ENCODE measurements around the gene KRT33B. TPM values are rescaled to one million over a fixed set of nuclear protein-coding genes. Genes with fewer than 3 reads are reported as not detected.
"Not testable (repeated sequence)": the region's sequence is repeated elsewhere in the genome, so short reads cannot be mapped to it uniquely, and the experiment has no call there.

The KRT33B gene
- total and polyA plus RNA-seq, 2 of the 4 experiments (the other 2 are of a cell fraction): 0.18 to 0.22 TPM

GRCh38 chr17:41382394-41382793 lies 12.8 kb upstream of the KRT33B start:
- no TSS peak for BruUV-seq (replicated peaks)
- Histone ChIP-seq H4K20me1 (ENCODE audit: insufficient read depth, low read length) (no peaks in the 10 kb centered on the region), H4K8ac (ENCODE audit: low read depth in 2 of 2, low read length in 2 of 2) (peak overlapping the region; percentile 79 to 85), H3K18ac (ENCODE audit: low read depth, low read length) (peak overlapping the region; percentile 71; the same call in 1 of the 2 replicates), H2BK120ac (ENCODE audit: low read depth, low read length) (peak overlapping the region; percentile 90), H3K79me1 (ENCODE audit: low read depth in 1 of 2, low read length in 2 of 2) (no peaks in the 10 kb centered on the region; a peak in 1 of 4 replicates), H3K9me1 (ENCODE audit: insufficient read depth, low read length) (peaks cover 27% of the 10 kb centered on the region), H3K9ac (ENCODE audit: low read depth, low read length) (no peak overlapping the region), H3K4me3 (ENCODE audit: insufficient read depth, low read depth, low read length) (no peak overlapping the region), H2BK5ac (ENCODE audit: low read depth, low read length, poor library complexity, severe bottlenecking) (peak overlapping the region; percentile 90), H2BK15ac (ENCODE audit: low read depth, low read length) (peak overlapping the region; percentile 99), H2AK9ac (replicated peaks; ENCODE audit: low read depth, low read length, poor library complexity) (no peak overlapping the region), H3K56ac (ENCODE audit: extremely low read depth, insufficient read depth, low read length) (no peak overlapping the region), H2BK20ac (ENCODE audit: low read depth, low read length) (peak overlapping the region; percentile 92), H3K14ac (replicated peaks; ENCODE audit: low read depth, low read length) (peak overlapping the region; percentile 37), H4K91ac (ENCODE audit: insufficient read depth, low read depth, low read length) (peak overlapping the region; percentile 72), H2AFZ (replicated peaks; ENCODE audit: low read length, poor library complexity) (no peak overlapping the region), H4K5ac (ENCODE audit: low read depth, low read length) (peak overlapping the region; percentile 62; the same call in 1 of the 2 replicates), H3K27me3 (ENCODE audit: control insufficient read depth, insufficient read depth, low read length) (no peaks in the 10 kb centered on the region), H2AK5ac (ENCODE audit: low read depth, low read length) (peak overlapping the region; percentile 86), H3K4me1 (ENCODE audit: control insufficient read depth, insufficient read depth, low read length) (peaks cover 26% of the 10 kb centered on the region), H3K27ac (ENCODE audit: insufficient read depth, low read length) (no peak overlapping the region), H3K9me3 (ENCODE audit: control insufficient read depth, insufficient read depth, low read length) (no peaks in the 10 kb centered on the region), H3K36me3 (ENCODE audit: control insufficient read depth, insufficient read depth, low read length) (no peaks in the 10 kb centered on the region), H3K4me2 (ENCODE audit: low read depth, low read length) (no peak overlapping the region), H3K4ac (ENCODE audit: low read depth, low read length) (peak overlapping the region; percentile 83), H3K23ac (ENCODE audit: low read depth, low read length) (0 out of 2 replicates have a peak overlapping the region, but pooled peaks have one; percentile 36)
- ChIA-PET POLR2A (ENCODE audit: unreplicated experiment) (no interaction called here), CTCF (no interaction called here)
- TF ChIP-seq CEBPB (IDR thresholded peaks at IDR 0.05; ENCODE audit: low read depth, low read length) (peak; percentile 19; the same call in 1 of the 2 replicates), MXI1 (IDR thresholded peaks at IDR 0.05; ENCODE audit: borderline replicate concordance, low read depth, low read length) (no peak)
- in situ Hi-C loops (cut with MboI; ENCODE audit: low sequenced_read_pairs): no loop called here
- DNase-seq: peak; percentile 45
- dilution Hi-C loops (cut with HindIII; ENCODE audit: low sequenced_read_pairs, unreplicated experiment): no loop called here
- no CpG with 5 or more reads among the region's 1 CpG for WGBS, 2 experiments (ENCODE audit: extremely low coverage in 2 of 2, insufficient read length in 1 of 2)
- no peak for ATAC-seq (ENCODE audit: low read depth)
- intact Hi-C loops (cut with micrococcal nuclease): no loop called here

GRCh38 chr17:41381943-41382342 lies 12.3 kb upstream of the KRT33B start, which contains the start of gene KRT34:
Gene KRT34 (minus strand): TSS chr17:41382306. CDS start chr17:41382246, 60 bp downstream.
- H3K9me3 ChIP-seq (ENCODE audit: control insufficient read depth, insufficient read depth, low read length); intact Hi-C loops (cut with micrococcal nuclease); DNase-seq; H3K4me2 ChIP-seq (ENCODE audit: low read depth, low read length); H3K9ac ChIP-seq (ENCODE audit: low read depth, low read length); H2AK9ac ChIP-seq (replicated peaks; ENCODE audit: low read depth, low read length, poor library complexity); H2AFZ ChIP-seq (replicated peaks; ENCODE audit: low read length, poor library complexity); H4K20me1 ChIP-seq (ENCODE audit: insufficient read depth, low read length); H3K27ac ChIP-seq (ENCODE audit: insufficient read depth, low read length); BruUV-seq (replicated peaks); in situ Hi-C loops (cut with MboI; ENCODE audit: low sequenced_read_pairs); CTCF ChIA-PET; POLR2A ChIA-PET (ENCODE audit: unreplicated experiment); H3K79me1 ChIP-seq (ENCODE audit: low read depth in 1 of 2, low read length in 2 of 2); ATAC-seq (ENCODE audit: low read depth); H3K36me3 ChIP-seq (ENCODE audit: control insufficient read depth, insufficient read depth, low read length); dilution Hi-C loops (cut with HindIII; ENCODE audit: low sequenced_read_pairs, unreplicated experiment); H3K27me3 ChIP-seq (ENCODE audit: control insufficient read depth, insufficient read depth, low read length); H3K4me3 ChIP-seq (ENCODE audit: insufficient read depth, low read depth, low read length): not testable (repeated sequence)
- Histone ChIP-seq H3K56ac (ENCODE audit: extremely low read depth, insufficient read depth, low read length) (peak within 1 kb of the TSS; percentile 65; the same call in 1 of the 2 replicates), H3K14ac (replicated peaks; ENCODE audit: low read depth, low read length) (peak within 1 kb of the TSS; percentile 91), H4K5ac (ENCODE audit: low read depth, low read length) (peak within 1 kb of the TSS; percentile 87; the same call in 1 of the 2 replicates), H4K8ac (ENCODE audit: low read depth in 2 of 2, low read length in 2 of 2) (peak within 1 kb of the TSS; percentile 79 to 94), H2BK5ac (ENCODE audit: low read depth, low read length, poor library complexity, severe bottlenecking) (peak within 1 kb of the TSS; percentile 99), H3K9me1 (ENCODE audit: insufficient read depth, low read length) (peaks cover 30% of the 10 kb centered on the region), H2BK15ac (ENCODE audit: low read depth, low read length) (peak within 1 kb of the TSS; percentile 99), H3K23ac (ENCODE audit: low read depth, low read length) (peak within 1 kb of the TSS; percentile 88), H4K91ac (ENCODE audit: insufficient read depth, low read depth, low read length) (peak within 1 kb of the TSS; percentile 99), H3K4ac (ENCODE audit: low read depth, low read length) (peak within 1 kb of the TSS; percentile 98), H3K18ac (ENCODE audit: low read depth, low read length) (peak within 1 kb of the TSS; percentile 84; the same call in 1 of the 2 replicates), H2BK120ac (ENCODE audit: low read depth, low read length) (peak within 1 kb of the TSS; percentile 95), H3K4me1 (ENCODE audit: control insufficient read depth, insufficient read depth, low read length) (peaks cover 28% of the 10 kb centered on the region), H2AK5ac (ENCODE audit: low read depth, low read length) (peak within 1 kb of the TSS; percentile 100), H2BK20ac (ENCODE audit: low read depth, low read length) (peak within 1 kb of the TSS; percentile 95)
- no CpG with 5 or more reads among the region's 13 CpGs for WGBS, 2 experiments (ENCODE audit: extremely low coverage in 2 of 2, insufficient read length in 1 of 2)

All from IMR-90 (cell line).